CD4-positive, alpha-beta T cell treated with Interleukin-12 subunit alpha and Interleukin-12 subunit beta, for 1 hour (primary cell): ENCODE data around the gene ARGFX.
"Not testable (repeated sequence)": the region's sequence is repeated elsewhere in the genome, so short reads cannot be mapped to it uniquely, and the experiment has no call there.

Source experiments
- DNase-seq: peaks from one replicate; pipeline ENCODE4 v3.0.0-alpha.2; 2020

The ARGFX gene

GRCh38 chr3:121567649-121568048 lies at the start of gene ARGFX:
Gene ARGFX, plus strand, starts transcription at chr3:121567949. Its CDS starts 2,765 bp downstream, at chr3:121570714.
- no peak for DNase-seq

- no peak for DNase-seq
Observed at GRCh38 chr3:121517953-121518655, 49.6 kb upstream of the ARGFX start.

GRCh38 chr3:121520510-121520909 lies 47.2 kb upstream of the ARGFX start:
- no peak for DNase-seq

- no peak for DNase-seq
Observed at GRCh38 chr3:121529308-121529707, 38.4 kb upstream of the ARGFX start.

- no peak for DNase-seq
Observed at GRCh38 chr3:121531269-121531668, 36.5 kb upstream of the ARGFX start.

- DNase-seq, result no peak
Observed at GRCh38 chr3:121542924-121543323, 24.8 kb upstream of the ARGFX start.

GRCh38 chr3:121545049-121545573 lies 22.6 kb upstream of the ARGFX start:
- no peak for DNase-seq

- DNase-seq, result peak; percentile 90
Observed at GRCh38 chr3:121545574-121546455, 21.9 kb upstream of the ARGFX start, which contains the start of gene POLQ. Gene POLQ, minus strand, starts transcription at chr3:121545988. Its CDS starts 111 bp downstream, at chr3:121545877.

GRCh38 chr3:121552379-121552778 lies 15.4 kb upstream of the ARGFX start:
- no peak for DNase-seq

GRCh38 chr3:121552797-121553196 lies 15.0 kb upstream of the ARGFX start:
- no peak for DNase-seq

GRCh38 chr3:121557426-121557934 lies 10.3 kb upstream of the ARGFX start:
- DNase-seq, result no peak

GRCh38 chr3:121562148-121562547 lies 5.6 kb upstream of the ARGFX start:
- DNase-seq, result no peak

- DNase-seq, result no peak
Observed at GRCh38 chr3:121566773-121567172, 976 bp upstream of the ARGFX start.

GRCh38 chr3:121574449-121574848 lies 6.7 kb downstream of the ARGFX start:
- no peak for DNase-seq

GRCh38 chr3:121581691-121582090 lies 13.9 kb downstream of the ARGFX start:
- no peak for DNase-seq

GRCh38 chr3:121584418-121584817 lies 16.7 kb downstream of the ARGFX start:
- no peak for DNase-seq

GRCh38 chr3:121592856-121593702 lies 25.3 kb downstream of the ARGFX start, which contains the start of gene FBXO40:
Gene FBXO40, plus strand, starts transcription at chr3:121593379. Its CDS starts 27,197 bp downstream, at chr3:121620576.
- DNase-seq, result no peak

GRCh38 chr3:121593806-121594205 lies 26.1 kb downstream of the ARGFX start:
- DNase-seq, result not testable (repeated sequence)

- DNase-seq, result no peak
Observed at GRCh38 chr3:121594850-121595249, 27.1 kb downstream of the ARGFX start.

- DNase-seq, result no peak
Observed at GRCh38 chr3:121595765-121596406, 28.1 kb downstream of the ARGFX start.

- no peak for DNase-seq
Observed at GRCh38 chr3:121598564-121598963, 30.8 kb downstream of the ARGFX start.

- DNase-seq, result not testable (repeated sequence)
Observed at GRCh38 chr3:121599900-121600299, 32.2 kb downstream of the ARGFX start.
